Measurements from ENCODE around the gene CELA1. TPM values are rescaled to one million over a fixed set of nuclear protein-coding genes. Genes with fewer than 3 reads are reported as not detected.
"Not testable (repeated sequence)": the region's sequence is repeated elsewhere in the genome, so short reads cannot be mapped to it uniquely, and the experiment has no call there.

The CELA1 gene
- total RNA-seq, 1 experiment from 2014 or later: not detected

DNA sequence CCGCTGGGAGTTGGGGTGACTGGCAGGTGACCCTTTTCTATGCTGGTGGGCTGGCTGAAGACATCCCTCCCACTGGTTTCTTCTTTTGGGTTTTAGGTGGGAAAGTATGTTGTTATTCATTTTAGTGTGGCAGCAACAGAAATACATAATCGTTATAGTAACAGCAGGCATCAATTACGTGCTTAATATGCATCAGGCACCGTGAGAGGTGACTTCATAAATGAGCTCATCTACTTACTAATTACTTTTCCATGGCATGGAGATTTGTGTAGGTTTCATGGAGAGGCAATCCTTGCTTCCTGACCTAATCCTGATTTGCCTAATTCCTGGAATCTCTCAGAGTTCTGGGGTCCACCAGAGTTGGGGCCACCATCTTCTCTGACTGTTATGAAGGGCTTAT is 13.4 kb upstream of the CELA1 start:
- in situ Hi-C loops (cut with HindIII; ENCODE audit: low pct_unique_long_range_greater_than_20kb, low sequenced_read_pairs): no loop called here
- no peak for DNase-seq (ENCODE audit: low read depth, low spot score)

DNA sequence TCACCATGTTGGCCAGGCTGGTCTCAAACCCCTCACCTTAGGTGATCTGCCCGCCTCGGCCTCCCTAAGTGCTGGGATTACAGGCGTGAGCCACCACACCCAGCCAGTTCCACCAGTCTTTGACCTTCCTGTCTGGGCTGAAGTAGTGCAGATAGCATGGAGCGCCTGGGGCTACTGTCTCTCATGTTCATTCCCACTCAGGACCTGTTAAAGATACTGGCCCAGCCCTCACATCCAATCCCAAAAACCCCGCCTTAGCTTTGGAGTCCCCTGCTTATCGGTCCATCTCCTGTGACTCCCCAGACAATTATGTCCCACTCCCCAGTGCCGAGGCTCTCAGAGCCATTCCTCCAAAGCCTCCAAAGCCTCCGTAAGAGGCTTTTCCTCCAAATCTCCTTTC is 12.0 kb upstream of the CELA1 start:
- in situ Hi-C loops (cut with HindIII; ENCODE audit: low pct_unique_long_range_greater_than_20kb, low sequenced_read_pairs): no loop called here
- DNase-seq (ENCODE audit: low read depth, low spot score): no peak

DNA sequence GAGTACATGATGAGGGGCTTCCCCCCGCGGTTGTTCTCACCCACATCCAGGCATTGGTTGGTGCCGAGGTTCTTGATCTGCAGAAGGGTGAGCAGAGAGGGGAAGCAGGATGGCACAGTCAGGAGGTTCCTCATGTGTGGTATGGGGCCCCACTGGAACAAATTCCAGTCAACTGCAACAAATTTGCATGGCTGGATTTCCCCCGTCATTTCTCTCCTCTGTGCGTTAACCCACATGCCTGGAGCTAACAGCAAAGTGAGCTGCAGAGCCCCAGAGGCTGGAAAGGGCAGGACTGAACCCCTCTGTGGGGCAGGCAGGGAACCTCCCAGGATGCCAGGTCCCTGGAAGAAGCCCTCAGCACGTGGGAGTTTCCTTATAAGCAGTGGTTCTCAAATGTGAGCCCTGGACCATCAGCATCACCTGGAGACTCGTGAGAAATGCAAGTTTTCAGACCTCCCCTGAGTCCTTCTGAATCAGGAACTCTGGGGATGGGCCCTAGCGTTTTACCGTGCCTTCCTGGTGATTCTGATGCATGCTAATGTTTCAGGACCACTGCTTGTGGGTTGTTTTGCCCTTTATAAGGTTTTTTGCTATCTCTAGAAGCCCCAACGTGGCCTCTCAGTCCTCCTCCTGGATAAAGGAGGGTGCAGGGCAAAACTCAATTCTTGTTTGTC is 11.0 kb upstream of the CELA1 start:
- in situ Hi-C loops (cut with HindIII; ENCODE audit: low pct_unique_long_range_greater_than_20kb, low sequenced_read_pairs): no loop called here
- DNase-seq (ENCODE audit: low read depth, low spot score): no peak

DNA sequence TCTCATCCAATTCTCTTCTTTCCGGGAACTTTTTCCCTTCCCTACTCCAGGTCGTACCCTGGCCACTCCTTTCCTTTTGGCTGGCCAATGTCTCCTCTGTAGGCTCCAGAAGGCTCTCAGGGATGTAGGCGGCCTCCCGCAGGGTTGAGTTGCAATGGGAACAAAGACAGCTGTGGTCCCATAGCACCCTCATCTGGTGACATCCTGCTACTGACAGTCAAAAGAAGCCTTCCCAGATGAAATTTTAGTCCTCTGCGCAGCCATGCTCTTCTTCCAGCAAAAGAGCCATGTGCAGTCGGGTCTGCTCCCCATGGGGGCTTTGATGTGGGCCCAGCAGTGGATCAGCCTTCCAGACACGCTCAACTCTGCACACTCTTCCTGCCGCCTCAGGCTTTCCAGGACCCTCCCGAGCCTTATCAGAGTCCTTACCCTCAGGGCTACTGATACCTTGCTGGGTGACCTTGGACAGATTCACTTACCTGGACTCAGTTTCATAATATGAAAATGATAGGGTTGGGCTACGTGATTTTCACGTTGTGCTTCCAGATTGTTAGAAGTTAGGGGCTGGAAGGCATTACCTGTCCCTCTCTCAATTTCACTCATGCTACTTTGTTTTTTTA is 5.5 kb upstream of the CELA1 start:
- in situ Hi-C loops (cut with HindIII; ENCODE audit: low pct_unique_long_range_greater_than_20kb, low sequenced_read_pairs): no loop called here

DNA sequence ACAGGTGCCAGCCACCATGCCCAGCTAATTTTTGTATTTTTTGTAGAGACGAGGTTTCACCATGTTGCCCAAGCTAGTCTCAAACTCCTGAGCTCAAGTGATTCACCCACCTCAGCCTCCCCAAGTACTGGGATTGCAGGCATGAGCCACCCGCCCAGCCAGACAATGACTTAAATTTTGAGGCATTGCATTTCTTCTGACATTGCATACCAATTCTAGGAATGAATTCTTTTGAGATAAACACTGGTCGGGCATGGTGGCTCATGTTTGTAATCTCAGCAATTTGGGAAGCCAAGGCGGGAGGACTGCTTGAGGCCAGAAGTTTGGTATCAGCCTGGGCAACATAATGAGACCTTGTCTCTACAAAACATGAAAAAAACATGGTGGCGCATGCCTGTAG is 2.5 kb upstream of the CELA1 start:
- no peak for DNase-seq (ENCODE audit: low read depth, low spot score)
- in situ Hi-C loops (cut with HindIII; ENCODE audit: low pct_unique_long_range_greater_than_20kb, low sequenced_read_pairs): no loop called here

More for the DNA sequence above, 5.5 kb upstream of the CELA1 start:
- DNase-seq (ENCODE audit: low read depth, low spot score): peak; percentile 84

DNA sequence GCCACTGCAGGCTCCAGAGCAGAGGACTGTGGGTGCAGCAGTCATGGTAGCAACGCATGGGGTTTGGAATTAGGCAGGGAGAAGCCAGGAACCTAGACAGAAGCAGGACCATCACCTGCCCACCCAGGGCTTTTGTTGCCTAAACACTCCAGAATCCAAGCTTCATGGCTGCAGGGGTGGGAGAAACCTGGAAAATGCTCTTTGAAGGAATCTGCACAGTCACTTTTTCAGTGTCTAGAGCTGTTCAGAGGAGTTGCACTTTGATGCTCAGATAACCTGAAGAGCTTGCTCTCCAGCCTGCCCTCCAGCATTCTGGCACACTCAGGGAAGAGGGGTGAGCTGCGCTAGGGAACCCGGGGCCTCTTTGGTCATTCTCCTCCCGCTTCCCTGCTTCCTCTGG is 1.6 kb upstream of the CELA1 start:
- DNase-seq (ENCODE audit: low read depth, low spot score): no peak
- in situ Hi-C loops (cut with HindIII; ENCODE audit: low pct_unique_long_range_greater_than_20kb, low sequenced_read_pairs): no loop called here

DNA sequence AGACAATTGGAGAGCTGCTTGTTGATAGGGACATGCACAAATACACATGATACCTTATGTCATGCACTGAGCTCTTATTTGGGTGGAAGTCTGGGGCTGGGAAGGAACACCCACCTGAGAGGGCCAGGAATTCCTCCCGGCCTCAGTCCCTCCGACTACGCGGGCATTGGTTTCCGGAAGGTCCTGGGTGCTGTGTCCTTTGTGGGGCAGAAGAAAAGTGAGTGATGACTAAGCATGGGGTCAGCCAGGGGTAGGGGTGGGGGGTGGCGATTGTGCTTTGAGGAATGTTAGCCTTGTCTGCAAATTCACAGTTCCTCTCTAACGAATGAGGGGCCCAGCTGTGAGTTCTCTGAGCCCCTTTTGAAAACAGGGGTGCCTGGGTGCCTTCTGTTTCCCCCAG is 798 bp downstream of the CELA1 start:
- DNase-seq (ENCODE audit: low read depth, low spot score): no peak
- in situ Hi-C loops (cut with HindIII; ENCODE audit: low pct_unique_long_range_greater_than_20kb, low sequenced_read_pairs): no loop called here

DNA sequence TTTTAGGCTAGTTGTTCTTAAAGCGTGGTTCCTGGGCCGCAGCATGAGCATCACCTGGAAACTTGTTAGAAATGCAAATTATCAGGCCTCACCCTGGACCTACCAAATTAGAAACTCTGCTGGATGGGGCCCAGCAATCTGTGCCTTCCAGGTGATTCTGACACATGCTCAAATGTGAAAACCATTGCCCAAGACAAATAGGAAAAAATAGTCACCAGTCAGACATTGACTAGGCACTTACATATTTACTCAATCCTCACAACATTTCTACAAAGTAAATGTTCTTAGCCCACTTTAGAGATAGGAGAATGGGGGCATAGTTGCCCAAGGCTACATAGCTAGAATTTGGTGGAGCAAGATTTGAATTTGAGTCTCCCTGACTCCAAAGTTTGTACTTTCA is 3.3 kb downstream of the CELA1 start:
- DNase-seq (ENCODE audit: low read depth, low spot score): no peak
- in situ Hi-C loops (cut with HindIII; ENCODE audit: low pct_unique_long_range_greater_than_20kb, low sequenced_read_pairs): no loop called here

DNA sequence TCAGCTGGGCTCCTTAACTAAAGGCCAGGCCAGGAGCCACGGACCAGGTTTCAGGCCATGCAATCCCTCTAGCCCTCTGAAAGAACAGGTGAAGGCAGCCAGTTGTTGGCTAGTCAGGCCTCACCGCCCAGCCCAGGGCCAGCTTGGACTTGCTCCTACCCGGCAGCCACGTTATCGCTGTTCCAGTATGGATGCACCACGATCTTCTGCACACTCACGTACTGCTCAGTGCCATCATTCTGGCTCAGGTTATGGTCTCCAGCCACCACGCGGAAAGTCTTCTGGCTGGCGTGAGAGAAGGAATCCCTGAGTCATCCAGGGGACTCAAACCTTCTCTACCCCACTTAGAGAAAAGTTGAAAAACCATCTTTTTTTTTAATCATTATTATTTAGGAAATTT is 4.1 kb downstream of the CELA1 start:
- DNase-seq (ENCODE audit: low read depth, low spot score): no peak
- in situ Hi-C loops (cut with HindIII; ENCODE audit: low pct_unique_long_range_greater_than_20kb, low sequenced_read_pairs): no loop called here

DNA sequence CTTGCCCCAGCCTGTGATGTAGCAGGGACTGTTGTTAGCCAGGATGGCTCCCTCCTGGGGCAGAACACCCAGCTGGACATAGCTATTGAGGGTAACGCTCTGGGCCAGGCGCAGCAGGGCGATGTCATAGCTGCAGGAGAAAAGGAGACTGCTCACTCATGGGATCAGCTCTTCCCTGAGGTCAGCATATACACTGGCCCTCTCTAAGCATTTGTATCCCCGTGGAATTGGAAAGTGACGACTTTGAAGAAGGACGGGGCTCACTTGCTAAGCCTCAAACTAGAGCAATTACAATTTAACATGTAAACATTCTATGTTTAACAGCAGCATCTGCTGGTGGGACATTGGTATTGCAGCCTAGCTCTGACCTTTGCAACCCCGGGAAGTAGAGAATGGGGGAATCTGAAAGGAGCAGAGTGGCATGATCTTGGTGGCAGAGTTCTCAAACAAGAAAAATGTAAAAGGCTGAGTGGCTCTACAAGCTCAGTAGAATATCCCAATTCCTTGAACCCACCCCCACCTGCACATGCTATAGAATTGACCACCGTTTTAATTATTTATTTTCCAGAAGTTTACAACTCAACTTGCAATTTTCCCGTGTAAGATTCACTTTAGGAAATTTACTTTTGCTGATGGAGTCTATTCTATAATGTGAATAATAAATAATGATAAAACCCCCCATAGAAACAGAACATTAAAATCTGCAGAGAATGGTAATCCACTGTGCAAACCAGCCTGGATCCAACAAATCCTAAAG is 5.0 kb downstream of the CELA1 start:
- in situ Hi-C loops (cut with HindIII; ENCODE audit: low pct_unique_long_range_greater_than_20kb, low sequenced_read_pairs): no loop called here
- DNase-seq (ENCODE audit: low read depth, low spot score): peak; percentile 78

DNA sequence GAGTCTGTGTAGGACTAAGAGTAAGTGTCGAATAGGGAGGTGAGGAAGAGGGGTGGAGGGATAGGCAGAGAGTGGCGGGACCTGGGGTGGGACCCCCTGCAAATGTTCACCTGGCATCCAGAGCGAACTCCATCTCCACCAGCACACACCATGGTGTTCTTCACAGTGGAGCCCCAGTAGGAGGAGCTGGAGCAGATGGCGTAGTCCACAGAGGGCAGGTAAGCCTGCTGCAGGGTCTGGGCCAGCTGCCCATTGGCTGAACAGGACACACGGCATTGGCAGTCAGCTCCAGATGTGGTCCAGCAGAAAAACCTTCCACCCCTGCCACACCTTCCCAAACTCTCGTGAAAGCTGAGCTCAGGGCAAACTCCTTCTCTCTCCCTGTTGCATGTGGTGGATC is 6.7 kb downstream of the CELA1 start:
- no peak for DNase-seq (ENCODE audit: low read depth, low spot score)
- in situ Hi-C loops (cut with HindIII; ENCODE audit: low pct_unique_long_range_greater_than_20kb, low sequenced_read_pairs): no loop called here

DNA sequence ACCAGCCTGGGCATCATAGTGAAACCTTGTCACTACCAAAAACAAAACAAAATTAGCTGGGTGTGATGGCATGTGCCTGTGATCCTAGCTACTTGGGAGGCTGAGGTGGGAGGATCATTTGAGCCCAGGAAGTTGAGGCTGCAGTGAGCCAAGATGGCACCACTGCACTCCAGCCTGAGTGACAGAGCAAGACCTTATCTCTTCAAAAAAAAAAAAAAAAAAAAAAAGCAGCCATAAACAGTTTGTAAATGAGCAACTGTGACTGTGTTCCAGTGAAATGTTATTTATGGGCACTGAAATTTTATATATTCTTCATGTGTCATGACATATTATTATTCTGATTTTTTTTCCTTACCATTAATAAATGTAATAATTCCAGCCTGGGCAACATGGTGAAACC is 9.1 kb downstream of the CELA1 start:
- not testable (repeated sequence) for DNase-seq (ENCODE audit: low read depth, low spot score)

DNA sequence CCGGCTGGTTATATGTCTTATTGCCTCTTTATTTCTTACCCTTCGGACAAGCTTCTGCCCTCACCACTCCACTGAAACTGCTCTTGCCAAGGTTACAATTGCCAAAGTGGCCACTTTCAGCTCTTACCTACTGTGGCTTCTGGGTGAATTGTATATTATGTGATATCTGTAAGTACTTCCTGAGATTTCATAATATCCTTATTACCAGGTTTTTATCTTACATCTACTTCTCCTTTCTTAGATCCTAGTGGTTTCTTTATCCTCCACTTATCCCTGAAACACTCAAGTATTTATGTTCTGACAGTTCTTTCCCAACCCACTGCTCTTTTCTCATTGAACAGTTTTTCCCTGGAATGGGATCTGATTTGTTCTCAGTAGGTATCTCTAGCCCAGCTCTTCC is 10.5 kb downstream of the CELA1 start:
- in situ Hi-C loops (cut with HindIII; ENCODE audit: low pct_unique_long_range_greater_than_20kb, low sequenced_read_pairs): no loop called here
- no peak for DNase-seq (ENCODE audit: low read depth, low spot score)

More for the DNA sequence above, 9.1 kb downstream of the CELA1 start:
- in situ Hi-C loops (cut with HindIII; ENCODE audit: low pct_unique_long_range_greater_than_20kb, low sequenced_read_pairs): not testable (repeated sequence)

DNA sequence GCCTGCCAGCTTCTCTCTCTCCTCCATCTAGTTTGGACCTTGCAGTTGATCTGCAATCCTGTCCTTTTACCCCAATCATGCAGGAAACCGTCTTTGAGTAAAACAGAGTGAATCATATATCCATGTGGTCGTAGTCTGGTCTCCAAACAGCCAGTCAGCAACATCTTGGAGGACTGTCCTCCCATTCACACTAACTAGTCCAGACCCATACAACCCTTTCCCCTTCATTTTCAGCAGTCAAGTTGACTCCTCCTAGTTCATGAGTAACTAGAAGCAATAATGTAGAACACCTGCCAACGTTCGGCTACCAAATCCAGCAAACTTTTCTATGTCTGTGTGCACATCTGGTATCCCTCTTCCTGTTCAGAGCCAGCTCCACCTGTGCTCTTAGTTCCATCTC is 11.7 kb downstream of the CELA1 start:
- DNase-seq (ENCODE audit: low read depth, low spot score): no peak
- in situ Hi-C loops (cut with HindIII; ENCODE audit: low pct_unique_long_range_greater_than_20kb, low sequenced_read_pairs): no loop called here

DNA sequence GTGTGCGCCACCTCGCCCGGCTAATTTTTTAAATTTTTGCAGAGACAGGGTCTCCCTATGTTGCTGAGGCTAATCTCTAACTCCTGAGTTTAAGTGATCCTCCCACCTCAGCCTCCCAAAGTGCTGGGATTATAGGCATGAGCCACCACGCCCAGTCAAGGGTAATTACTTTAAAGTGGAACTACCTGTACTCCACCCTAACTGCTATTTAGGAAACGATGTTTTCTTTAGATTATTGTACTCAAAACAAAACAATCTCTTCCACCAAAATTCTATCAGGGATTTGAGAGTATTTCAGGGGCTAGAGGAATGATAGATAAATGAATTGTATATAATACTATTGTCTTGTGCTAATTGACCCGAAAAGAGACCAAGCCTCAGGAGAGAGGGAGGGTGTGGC is 12.9 kb downstream of the CELA1 start:
- in situ Hi-C loops (cut with HindIII; ENCODE audit: low pct_unique_long_range_greater_than_20kb, low sequenced_read_pairs): no loop called here
- DNase-seq (ENCODE audit: low read depth, low spot score): no peak

DNA sequence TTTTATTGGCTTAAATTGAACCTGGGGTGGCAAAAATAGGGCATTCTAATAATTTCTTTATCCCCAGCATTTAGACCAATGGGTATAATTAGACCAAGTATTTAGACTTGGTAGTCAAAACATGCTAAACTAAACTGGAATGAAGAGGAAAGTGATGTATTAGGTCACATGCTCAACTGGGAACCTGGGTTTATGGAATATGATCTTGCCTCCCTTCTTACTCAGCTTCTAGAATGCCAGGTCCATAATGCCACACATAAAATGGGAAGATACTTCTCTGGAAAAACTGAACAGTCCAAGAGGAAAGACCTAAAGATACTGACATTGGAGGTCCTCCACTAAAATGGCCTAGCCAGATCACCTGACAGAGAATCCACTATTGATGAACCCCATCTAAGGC is 16.3 kb downstream of the CELA1 start:
- DNase-seq (ENCODE audit: low read depth, low spot score): no peak
- in situ Hi-C loops (cut with HindIII; ENCODE audit: low pct_unique_long_range_greater_than_20kb, low sequenced_read_pairs): no loop called here

DNA sequence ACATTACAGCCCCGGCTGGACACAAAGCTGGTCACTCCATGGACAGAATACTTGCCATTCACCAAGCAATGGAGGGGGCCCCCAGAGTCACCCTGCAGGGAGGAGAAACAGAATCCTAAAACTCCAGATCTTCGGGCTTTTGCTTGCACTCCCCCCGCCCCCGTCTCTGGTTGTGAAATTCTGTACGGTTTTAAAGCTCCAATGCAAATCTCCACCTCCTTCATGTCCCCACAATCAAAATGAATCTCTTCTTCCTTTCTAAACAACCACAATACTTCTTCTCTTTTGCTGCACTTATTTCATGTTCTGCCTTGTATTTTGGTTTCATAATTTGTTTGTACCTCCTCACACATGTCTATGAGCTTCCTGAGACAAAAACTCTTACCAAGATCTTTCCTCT is 16.7 kb downstream of the CELA1 start:
- in situ Hi-C loops (cut with HindIII; ENCODE audit: low pct_unique_long_range_greater_than_20kb, low sequenced_read_pairs): no loop called here
- DNase-seq (ENCODE audit: low read depth, low spot score): no peak

DNA sequence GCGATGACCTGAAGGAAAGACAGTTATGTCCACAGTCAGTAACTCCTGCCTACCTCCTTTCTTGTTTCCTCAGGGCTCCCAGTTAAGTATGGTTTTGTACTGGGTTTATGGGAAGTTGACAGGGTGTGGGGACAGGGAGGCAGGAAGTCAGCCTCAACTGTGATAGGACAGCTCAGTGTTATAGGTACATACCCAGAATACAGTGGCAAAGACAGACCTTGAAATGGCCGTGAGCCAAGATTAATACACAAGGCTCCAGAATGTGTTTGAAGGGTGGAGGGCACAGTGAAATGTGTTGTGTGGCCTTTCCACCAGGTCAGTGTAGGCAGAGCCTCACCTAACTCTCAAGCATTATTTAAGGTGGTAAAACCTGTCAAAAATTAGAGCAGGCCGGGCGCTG is 17.9 kb downstream of the CELA1 start:
- DNase-seq (ENCODE audit: low read depth, low spot score): no peak
- in situ Hi-C loops (cut with HindIII; ENCODE audit: low pct_unique_long_range_greater_than_20kb, low sequenced_read_pairs): no loop called here
